Raji (cell line): ENCODE measurements around the gene ELANE.

ENCODE experiments used
- POLR2A ChIP-seq: IDR thresholded peaks from 2 replicates; pipeline ENCODE4 v1.6.1; 2011; ENCODE audit warnings: low read depth, low read length, control low read depth; ENCODE audit not compliant: insufficient read depth

The ELANE gene

DNA sequence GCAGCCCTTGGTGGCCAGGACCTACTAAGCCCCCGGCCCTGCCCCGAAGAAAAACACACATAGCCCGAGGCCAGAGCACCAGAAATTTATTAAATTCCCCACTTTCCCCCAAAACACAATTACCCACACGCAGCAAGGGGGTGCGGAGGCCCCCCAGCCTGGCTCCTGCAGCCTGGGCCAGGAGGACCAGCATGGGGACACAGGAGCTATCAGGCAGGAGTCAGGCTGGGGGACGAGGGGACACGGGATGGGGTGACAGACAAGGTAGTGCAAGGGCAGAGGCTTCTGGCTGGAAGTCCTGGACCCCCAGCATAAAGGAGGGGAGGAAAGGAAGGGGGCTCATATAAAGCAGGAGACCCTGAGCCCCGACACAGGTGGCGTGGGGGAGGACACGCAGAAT lies 44.3 kb downstream of the ELANE start:
- TF ChIP-seq POLR2A, result no peak

DNA sequence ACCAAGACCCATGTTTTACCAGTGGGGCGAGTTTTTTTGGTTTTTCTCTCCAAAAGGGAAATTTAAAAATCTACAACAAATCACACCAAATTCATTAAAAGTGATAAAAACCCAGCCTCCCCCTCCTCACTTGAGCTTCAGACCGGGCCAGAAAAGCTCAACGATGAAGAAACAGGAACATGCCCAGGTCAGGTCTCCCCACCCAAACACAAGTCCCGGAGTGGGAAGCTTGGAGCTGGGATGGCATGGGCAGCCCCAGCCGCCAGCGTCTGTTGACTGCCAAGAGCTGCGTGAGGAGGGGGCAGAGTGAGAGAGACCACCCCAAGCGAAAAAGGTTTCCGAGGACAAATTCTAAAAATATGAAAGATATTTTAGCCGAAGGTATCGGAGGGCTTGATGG lies 44.9 kb downstream of the ELANE start:
- no peak for TF ChIP-seq POLR2A

DNA sequence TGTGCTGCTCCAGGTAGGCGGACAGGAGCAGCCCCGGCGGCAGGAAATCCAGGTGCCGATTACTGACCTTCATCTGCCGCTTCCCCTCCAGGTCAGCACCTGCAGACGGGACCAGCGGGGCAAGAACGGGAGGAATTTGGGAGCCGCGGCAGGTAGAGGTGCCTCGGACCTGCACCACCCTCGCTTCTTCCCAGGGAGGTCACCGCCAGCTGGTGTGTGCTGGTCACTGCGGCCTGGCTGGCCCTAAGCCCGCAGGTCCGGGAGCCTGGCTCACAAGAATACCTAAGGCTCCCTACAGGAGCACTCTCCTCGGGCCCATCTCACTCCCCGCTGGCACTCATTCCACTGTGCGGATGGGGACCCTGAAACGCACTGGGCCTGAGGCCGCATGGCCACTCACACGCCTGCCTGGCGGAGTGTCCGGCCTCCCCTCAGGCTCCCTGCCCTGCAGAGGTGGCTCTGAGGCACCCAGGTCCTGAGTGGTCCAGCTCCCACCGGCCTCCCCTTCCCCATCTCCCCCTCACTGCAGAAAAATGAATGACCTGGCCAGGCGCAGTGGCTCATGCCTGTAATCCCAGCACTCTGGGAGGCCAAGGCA lies 45.4 kb downstream of the ELANE start:
- TF ChIP-seq POLR2A, result no peak

DNA sequence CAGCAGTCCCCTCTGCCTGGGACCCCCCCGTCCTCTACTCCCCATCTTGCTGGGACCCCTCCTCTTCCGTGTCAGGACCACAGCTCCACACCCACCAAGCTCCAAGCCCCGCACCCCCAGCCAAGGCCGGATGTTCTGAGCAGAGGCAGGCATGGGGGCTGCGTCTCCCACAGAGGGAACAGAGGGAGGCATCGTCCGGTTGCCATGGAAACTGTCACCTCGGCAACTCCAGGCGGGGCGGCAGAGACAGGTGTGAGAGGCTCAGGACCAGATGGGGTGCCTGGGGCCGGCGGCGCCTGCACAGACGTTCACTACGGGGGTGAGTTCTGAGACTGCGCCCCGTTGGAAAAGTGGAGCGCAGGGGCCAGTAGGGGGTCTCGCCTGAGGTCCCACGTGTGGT lies 46.6 kb downstream of the ELANE start:
- no peak for TF ChIP-seq POLR2A

DNA sequence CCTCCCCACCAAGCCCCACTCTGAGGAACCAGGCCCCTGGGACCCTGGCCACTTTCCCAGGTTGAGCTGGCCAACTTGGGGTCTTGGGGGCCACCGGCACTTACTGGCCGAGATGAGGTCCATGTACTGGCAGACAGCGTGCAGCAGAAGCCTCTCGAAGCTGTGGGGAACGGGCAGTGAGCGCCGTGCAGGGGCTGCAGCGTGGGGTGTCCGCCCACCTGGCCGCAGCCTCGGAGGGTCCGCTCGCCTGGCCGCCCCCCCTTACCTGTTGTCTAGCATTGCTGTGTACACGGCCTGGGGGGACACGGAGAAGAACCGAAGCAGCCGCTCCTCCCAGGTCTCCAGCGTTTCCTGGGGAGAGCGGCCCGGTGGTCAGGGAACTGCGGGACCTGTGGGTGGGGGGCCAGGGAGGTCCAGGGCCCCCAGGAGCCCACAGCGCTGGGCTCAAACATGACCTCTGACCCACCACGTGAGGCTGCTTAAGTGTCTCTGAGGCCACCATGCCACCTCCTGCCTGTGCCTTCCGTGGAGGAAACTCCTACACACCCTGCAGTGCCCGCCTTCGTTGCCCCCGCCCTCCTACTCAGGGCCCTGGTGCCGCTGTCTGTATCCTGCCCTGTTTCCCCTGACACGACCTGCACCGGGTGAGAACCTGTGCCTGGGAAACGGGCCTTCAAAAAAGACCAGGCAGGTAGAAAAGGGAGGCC lies 47.4 kb downstream of the ELANE start:
- no peak for TF ChIP-seq POLR2A

DNA sequence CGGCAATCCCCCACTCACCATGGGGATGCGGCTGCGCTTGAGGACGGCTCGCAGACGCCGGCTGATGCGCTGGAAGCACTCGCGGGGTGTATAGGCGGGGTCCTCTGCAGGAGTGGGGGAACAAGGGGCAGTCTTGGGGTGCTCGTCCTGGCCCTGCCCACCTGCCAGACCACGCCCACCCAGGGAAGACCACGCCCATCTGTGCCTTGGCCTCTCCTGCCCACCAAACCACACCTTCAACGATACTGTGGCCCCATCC lies 47.9 kb downstream of the ELANE start:
- TF ChIP-seq POLR2A, result no peak

DNA sequence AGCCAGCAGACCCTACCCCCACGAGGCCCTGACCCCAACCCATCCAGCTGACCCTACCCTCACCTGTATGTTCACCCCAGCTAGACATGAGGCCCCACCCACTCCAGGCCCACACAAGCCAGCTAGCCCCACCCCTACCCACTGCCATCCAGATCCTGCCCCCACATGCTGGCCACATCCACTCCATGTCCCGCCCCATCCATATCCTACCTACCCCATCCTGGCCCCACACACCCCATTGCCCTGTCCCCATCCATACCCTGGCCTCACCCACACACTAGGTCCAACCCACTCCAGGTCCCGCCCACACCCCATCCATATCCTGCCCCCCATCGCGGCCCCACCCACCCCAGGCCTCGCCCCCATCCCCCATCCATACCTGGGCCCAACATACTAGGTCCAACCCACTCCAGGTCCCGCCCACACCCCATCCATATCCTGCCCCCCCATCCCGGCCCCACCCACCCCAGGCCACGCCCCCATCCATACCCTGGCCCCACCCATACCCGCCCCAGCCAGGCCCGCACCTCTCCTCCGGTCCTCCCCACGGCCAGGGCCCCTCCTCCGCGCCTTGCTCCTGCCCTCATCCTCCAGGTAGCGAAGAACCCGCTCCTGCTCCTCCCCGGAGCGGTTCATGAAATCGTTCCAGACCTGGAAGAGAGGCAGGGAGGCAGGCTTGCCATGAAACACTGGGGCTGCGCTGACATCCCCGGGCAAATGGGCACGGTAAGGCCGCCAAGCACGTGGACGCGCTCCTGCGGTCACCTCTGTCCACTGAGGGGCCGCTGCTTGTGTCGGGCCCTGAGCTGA lies 48.4 kb downstream of the ELANE start:
- no peak for TF ChIP-seq POLR2A

DNA sequence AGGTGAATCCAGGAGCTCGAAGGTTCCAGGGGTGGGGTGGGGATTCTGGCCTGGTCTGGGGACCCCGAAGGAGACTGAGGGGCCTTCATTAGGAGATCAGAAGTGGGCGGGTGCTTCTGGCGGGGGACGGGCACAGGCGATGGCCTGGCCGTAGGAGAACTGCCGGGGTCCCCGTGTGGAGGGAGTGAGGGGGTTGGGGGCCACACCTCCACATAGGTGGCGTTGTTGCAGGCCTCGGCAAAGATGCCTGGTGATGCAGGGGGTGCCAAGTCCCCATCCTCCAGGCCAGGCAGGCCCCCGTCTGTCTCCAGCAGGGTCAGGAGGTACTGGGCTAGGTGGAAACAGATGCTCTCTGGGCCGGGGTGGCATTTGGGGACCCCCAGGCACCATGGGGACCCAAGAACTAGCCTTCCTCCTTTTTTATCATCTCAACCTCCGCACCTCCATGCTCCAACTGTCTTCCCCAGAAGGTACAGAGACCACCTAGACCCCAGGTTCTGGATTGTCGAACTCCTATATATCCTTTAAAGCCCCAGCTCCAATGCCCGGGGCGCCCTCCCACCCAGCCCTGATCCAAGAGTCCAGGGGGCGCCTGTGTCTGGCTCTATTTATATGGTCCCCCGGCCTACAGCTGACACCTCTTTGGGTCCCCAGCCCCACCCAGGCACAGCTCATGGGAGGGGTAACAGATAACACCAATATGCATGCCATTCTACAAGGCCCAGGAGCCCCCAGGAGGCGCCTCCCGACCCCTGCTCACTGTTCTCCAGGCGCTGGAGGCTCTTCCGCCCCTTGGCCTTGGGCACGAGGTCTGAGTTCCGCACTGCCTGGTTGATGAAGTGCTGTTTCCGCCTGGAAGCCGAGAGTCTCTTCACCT lies 49.4 kb downstream of the ELANE start:
- TF ChIP-seq POLR2A, result no peak

DNA sequence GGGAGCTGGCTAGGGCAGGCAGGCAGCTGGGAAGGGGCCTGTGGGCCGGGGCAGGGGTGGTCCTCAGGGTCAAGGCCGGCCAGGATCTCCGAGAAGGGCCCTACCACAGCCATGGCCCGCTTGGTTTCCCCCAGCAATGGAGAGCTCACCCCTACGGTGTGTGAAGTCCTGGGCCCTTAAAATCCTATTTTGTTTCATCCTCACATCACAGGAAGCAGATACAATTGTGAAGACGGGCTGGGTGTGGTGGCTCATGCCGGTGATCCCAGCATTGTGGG lies 49.9 kb downstream of the ELANE start:
- no peak for TF ChIP-seq POLR2A

DNA sequence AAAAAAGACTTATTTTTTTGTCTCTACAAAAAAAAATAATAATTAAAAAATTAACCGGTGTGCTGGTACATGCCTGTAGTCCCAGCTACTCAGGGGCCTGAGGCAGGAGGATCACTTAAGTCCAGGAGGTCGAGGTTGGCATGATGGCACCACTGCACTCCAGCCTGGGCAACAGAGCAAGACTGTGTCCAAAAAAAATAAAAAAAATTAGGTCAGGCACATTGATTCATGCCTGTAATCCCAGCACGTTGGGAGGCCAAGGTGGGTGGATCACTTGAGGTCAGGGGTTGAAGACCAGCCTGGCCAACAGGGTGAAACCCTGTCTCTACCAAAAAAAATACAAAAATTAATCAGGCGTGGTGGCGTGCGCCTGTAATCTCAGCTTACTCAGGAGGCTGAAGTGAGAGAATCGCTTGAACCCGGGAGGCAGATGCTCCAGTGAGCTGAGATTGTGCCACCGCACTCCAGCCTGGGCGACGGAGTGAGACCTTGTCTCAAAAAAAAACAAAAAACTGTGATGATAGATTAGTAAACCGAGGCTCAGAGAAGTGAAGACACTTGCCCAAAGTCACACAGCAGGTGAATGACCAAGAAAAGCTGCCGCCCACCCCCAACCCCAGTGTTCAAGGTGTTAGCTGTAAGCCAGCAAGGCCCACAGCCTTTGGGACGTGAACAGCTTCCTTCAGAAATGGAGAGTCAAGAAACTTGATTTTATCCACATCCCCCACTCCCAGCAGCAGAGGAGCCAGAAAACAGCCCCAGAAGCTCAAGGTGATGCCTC lies 50.5 kb downstream of the ELANE start:
- TF ChIP-seq POLR2A, result no peak

DNA sequence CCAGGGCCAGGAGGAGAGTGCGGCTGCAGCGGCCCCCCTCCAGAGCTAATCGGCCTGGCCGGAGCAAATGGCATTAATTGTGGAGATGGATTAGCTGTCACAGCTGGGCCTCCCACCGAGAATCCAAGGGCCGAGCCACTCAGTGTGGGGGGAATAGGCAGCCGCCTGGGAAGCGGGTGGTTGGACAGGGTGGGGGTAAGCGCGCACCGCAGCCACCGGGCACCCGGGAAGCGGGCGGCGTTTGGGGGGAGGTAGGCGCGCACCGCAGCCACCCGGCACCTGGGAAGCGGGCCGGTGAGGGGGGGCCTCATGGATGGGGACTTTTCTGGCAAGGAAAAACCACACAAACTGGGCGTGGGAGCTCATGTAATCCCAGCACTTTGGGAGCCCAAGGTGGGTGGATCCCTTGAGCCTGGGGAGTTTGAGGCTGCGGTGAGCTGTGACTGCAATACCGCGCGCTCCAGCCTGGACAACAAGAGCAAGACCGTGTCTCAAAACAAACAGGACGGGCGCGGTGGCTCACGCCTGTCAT lies 51.2 kb downstream of the ELANE start:
- TF ChIP-seq POLR2A, result no peak

DNA sequence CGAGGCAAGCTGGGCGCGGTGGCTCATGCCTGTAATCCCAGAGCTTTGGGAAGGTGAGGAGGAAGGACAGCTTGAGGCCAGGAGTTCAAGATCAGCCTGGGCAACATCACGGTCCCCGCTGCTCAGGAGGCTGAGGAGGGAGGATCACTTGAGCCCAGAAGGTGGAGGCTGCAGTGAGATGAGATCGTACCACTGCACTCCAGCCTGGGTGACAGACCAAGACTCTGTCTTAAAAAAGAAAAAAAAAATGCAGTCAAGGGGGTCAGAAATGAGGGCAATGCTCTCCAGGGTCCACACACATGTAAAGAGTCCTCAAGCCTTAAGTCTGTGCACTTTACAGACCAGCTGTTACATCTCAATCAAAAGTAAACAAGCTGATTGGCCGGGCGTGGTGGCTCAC lies 52.4 kb downstream of the ELANE start:
- TF ChIP-seq POLR2A, result no peak
